HepG2 (cell line): ENCODE data around the gene CCDC197.

ENCODE experiments used
- KMT2B ChIP-seq: IDR thresholded peaks from 2 replicates; pipeline ENCODE4 v1.6.1; 2016; ENCODE audit warnings: missing genetic modification reagents, missing compliant biosample characterization
- MED1 ChIP-seq: sonication (generic); formaldehyde crosslinking; IDR thresholded peaks from 2 replicates; pipeline ENCODE4 v1.4.0; 2020; ENCODE audit warnings: missing genetic modification reagents
- POLR2A ChIP-seq, 2 experiments: IDR thresholded peaks; 2 replicates each; pipeline ENCODE4 v1.6.1; 2011; ENCODE audit warnings: low read depth in 2 of 2, low read length in 2 of 2, mild to moderate bottlenecking in 1 of 2, moderate library complexity in 1 of 2; ENCODE audit not compliant: insufficient read depth in 1 of 2
- SNRNP70 ChIP-seq: fragments of 200-400 bp; formaldehyde crosslinking; IDR thresholded peaks from 2 replicates; pipeline ENCODE4 v1.6.1; 2017; ENCODE audit warnings: mild to moderate bottlenecking, low read depth, low read length, moderate library complexity
- SP1 ChIP-seq, 2 experiments: fragments of 450-650 bp in 1 of 2; sonication (generic) in 1 of 2; formaldehyde crosslinking in 1 of 2; IDR thresholded peaks; 2 replicates each; pipeline versions ENCODE4 v1.4.0 to v1.6.1; 2016 to 2020; ENCODE audit warnings: missing genetic modification reagents in 1 of 2
- TAF1 ChIP-seq: sonication (generic); formaldehyde crosslinking; IDR thresholded peaks from 2 replicates; pipeline ENCODE4 v1.4.0; 2020; ENCODE audit warnings: missing genetic modification reagents
- ZFP62 ChIP-seq: sonication (generic); formaldehyde crosslinking; IDR thresholded peaks from 2 replicates; pipeline ENCODE4 v1.4.0; 2020; ENCODE audit warnings: missing genetic modification reagents
- ZNF747 ChIP-seq: sonication (generic); formaldehyde crosslinking; IDR thresholded peaks from 2 replicates; pipeline ENCODE4 v1.8.1; 2023; ENCODE audit warnings: missing genetic modification reagents, mild to moderate bottlenecking, borderline replicate concordance
- TF ChIP-seq, protein P1 (sequence below): sonication (generic); formaldehyde crosslinking; IDR thresholded peaks from 2 replicates; pipeline ENCODE4 v1.5.0; 2020; ENCODE audit warnings: missing genetic modification reagents
- TF ChIP-seq, protein P2 (sequence below): IDR thresholded peaks from 2 replicates; pipeline ENCODE4 v1.6.1; 2016
- TF ChIP-seq, protein P3 (sequence below): sonication (generic); formaldehyde crosslinking; conservative IDR thresholded peaks from 2 replicates; pipeline ENCODE4 v1.4.0; 2020; ENCODE audit warnings: missing genetic modification reagents
- TF ChIP-seq, protein P4 (sequence below): sonication (generic); formaldehyde crosslinking; IDR thresholded peaks from 2 replicates; pipeline ENCODE4 v1.5.0; 2020; ENCODE audit warnings: mild to moderate bottlenecking, missing genetic modification reagents, moderate library complexity
- TF ChIP-seq, protein P5 (sequence below), 2 experiments: sonication (generic) in 1 of 2; formaldehyde crosslinking in 1 of 2; IDR thresholded peaks; 2 replicates each; pipeline versions ENCODE4 v1.5.1 to v1.6.1; 2011 to 2020; ENCODE audit warnings: borderline replicate concordance in 1 of 2, low read depth in 1 of 2, low read length in 1 of 2, mild to moderate bottlenecking in 1 of 2, missing genetic modification reagents in 1 of 2, moderate library complexity in 1 of 2

DNA sequence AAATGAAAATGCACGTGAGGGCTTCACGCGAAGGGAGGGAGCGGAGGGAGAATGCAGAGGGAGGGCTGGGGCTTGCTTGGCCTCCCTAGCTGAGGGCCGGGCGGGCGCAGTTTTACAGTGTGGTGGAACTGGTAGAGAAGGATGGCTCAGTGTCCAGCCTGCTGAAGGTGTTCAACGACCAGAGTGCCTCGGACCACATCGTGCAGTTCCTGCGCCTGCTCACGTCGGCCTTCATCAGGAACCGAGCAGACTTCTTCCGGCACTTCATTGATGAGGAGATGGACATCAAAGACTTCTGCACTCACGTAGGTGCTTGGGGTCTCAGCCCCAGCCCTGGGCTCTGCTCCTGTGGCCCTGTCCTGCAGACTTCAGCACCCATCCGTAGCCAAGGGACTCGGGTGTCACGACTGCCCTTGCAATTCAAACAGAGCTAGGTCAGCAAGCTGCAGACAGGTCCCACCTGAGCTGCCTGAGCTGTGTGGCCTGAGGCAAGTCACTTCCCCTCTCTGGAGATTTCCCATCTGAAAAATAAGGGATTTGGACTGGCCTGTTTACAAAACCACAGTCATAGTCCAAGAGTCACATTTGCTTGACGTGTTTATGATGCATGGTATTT lies 47.5 kb downstream of the CCDC197 start:
- TF ChIP-seq, protein P1, sequence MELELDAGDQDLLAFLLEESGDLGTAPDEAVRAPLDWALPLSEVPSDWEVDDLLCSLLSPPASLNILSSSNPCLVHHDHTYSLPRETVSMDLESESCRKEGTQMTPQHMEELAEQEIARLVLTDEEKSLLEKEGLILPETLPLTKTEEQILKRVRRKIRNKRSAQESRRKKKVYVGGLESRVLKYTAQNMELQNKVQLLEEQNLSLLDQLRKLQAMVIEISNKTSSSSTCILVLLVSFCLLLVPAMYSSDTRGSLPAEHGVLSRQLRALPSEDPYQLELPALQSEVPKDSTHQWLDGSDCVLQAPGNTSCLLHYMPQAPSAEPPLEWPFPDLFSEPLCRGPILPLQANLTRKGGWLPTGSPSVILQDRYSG (CRISPR knock-in tag) = no peak
- TF ChIP-seq, protein P2, sequence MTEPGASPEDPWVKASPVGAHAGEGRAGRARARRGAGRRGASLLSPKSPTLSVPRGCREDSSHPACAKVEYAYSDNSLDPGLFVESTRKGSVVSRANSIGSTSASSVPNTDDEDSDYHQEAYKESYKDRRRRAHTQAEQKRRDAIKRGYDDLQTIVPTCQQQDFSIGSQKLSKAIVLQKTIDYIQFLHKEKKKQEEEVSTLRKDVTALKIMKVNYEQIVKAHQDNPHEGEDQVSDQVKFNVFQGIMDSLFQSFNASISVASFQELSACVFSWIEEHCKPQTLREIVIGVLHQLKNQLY (CRISPR knock-in tag) = no peak
- TF ChIP-seq SP1 (IDR thresholded peaks at IDR 0.05) = no peak
- TF ChIP-seq SP1 (CRISPR knock-in tag; IDR thresholded peaks at IDR 0.05) = no peak
- TF ChIP-seq TAF1 (CRISPR knock-in tag) = no peak
- no peak for TF ChIP-seq MED1 (CRISPR knock-in tag)
- no peak for TF ChIP-seq KMT2B (CRISPR knock-in tag)
- TF ChIP-seq, protein P3, sequence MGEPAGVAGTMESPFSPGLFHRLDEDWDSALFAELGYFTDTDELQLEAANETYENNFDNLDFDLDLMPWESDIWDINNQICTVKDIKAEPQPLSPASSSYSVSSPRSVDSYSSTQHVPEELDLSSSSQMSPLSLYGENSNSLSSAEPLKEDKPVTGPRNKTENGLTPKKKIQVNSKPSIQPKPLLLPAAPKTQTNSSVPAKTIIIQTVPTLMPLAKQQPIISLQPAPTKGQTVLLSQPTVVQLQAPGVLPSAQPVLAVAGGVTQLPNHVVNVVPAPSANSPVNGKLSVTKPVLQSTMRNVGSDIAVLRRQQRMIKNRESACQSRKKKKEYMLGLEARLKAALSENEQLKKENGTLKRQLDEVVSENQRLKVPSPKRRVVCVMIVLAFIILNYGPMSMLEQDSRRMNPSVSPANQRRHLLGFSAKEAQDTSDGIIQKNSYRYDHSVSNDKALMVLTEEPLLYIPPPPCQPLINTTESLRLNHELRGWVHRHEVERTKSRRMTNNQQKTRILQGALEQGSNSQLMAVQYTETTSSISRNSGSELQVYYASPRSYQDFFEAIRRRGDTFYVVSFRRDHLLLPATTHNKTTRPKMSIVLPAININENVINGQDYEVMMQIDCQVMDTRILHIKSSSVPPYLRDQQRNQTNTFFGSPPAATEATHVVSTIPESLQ (CRISPR knock-in tag) = no peak
- no peak for TF ChIP-seq SNRNP70
- TF ChIP-seq ZFP62 (CRISPR knock-in tag) = no peak
- TF ChIP-seq, protein P4, sequence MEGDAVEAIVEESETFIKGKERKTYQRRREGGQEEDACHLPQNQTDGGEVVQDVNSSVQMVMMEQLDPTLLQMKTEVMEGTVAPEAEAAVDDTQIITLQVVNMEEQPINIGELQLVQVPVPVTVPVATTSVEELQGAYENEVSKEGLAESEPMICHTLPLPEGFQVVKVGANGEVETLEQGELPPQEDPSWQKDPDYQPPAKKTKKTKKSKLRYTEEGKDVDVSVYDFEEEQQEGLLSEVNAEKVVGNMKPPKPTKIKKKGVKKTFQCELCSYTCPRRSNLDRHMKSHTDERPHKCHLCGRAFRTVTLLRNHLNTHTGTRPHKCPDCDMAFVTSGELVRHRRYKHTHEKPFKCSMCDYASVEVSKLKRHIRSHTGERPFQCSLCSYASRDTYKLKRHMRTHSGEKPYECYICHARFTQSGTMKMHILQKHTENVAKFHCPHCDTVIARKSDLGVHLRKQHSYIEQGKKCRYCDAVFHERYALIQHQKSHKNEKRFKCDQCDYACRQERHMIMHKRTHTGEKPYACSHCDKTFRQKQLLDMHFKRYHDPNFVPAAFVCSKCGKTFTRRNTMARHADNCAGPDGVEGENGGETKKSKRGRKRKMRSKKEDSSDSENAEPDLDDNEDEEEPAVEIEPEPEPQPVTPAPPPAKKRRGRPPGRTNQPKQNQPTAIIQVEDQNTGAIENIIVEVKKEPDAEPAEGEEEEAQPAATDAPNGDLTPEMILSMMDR (CRISPR knock-in tag) = no peak
- TF ChIP-seq POLR2A (IDR thresholded peaks at IDR 0.05; ENCODE audit: insufficient read depth in 1 of 2, low read depth in 2 of 2, low read length in 2 of 2) = no peak
- TF ChIP-seq, protein P5, sequence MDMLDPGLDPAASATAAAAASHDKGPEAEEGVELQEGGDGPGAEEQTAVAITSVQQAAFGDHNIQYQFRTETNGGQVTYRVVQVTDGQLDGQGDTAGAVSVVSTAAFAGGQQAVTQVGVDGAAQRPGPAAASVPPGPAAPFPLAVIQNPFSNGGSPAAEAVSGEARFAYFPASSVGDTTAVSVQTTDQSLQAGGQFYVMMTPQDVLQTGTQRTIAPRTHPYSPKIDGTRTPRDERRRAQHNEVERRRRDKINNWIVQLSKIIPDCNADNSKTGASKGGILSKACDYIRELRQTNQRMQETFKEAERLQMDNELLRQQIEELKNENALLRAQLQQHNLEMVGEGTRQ (IDR thresholded peaks at IDR 0.05; ENCODE audit: low read depth, low read length) = no peak
- TF ChIP-seq, protein P5 (CRISPR knock-in tag; IDR thresholded peaks at IDR 0.05; ENCODE audit: borderline replicate concordance) = no peak
- TF ChIP-seq ZNF747 (CRISPR knock-in tag) = no peak
